Bronchial epithelial cell (primary cell): Measurements from ENCODE around the gene EPSTI1. TPM values are rescaled to one million over a fixed set of nuclear protein-coding genes. Genes with fewer than 3 reads are reported as not detected.
"Not testable (repeated sequence)": the region's sequence is repeated elsewhere in the genome, so short reads cannot be mapped to it uniquely, and the experiment has no call there.

Experiments used
- DNase-seq: peaks from one replicate; pipeline ENCODE4 v3.0.0-alpha.2; 2010; ENCODE audit warnings: low read depth
- FAIRE-seq: peaks from 2 replicates; lab custom pipeline; 2011; peaks lifted over from hg19 to GRCh38; lab: Jason Lieb, UNC
- H3K27me3 ChIP-seq: 2 replicates; pipeline ENCODE4 v1.5.1; 2011; ENCODE audit warnings: low read length; ENCODE audit not compliant: control insufficient read depth, insufficient read depth
- H3K36me3 ChIP-seq: 2 replicates; pipeline ENCODE4 v1.5.1; 2011; ENCODE audit warnings: low read length; ENCODE audit not compliant: control insufficient read depth, insufficient read depth
- H3K4me3 ChIP-seq: 2 replicates; pipeline ENCODE4 v1.5.1; 2011; ENCODE audit warnings: mild to moderate bottlenecking, low read depth, low read length, control low read depth
- CTCF ChIP-seq: IDR thresholded peaks from 2 replicates; pipeline ENCODE4 v1.5.1; 2011; ENCODE audit warnings: mild to moderate bottlenecking, moderate library complexity, low read length, control low read depth, inconsistent platforms; ENCODE audit not compliant: insufficient read depth, severe bottlenecking
- total RNA-seq: library from RNA; depleted of rRNA; stranded (reverse); fragments of >200 nt; gene quantifications from 2 replicates; pipeline ENCODE4 v1.2.1, GENCODE V29; 2014

Gene EPSTI1
- total RNA-seq, 1 donor from 2014 or later = 0.53 TPM

- no peak for TF ChIP-seq CTCF
- no peak for DNase-seq
- Histone ChIP-seq H3K36me3 (no peaks in the 10 kb centered on the region), H3K27me3 (peaks cover 2% of the 10 kb centered on the region), H3K4me3 (no peak overlapping the region)
- no peak for FAIRE-seq
Measured at GRCh38 chr13:42864952-42865767, 126.9 kb downstream of the EPSTI1 start.

- H3K27me3 ChIP-seq, DNase-seq, H3K36me3 ChIP-seq, H3K4me3 ChIP-seq, FAIRE-seq: not testable (repeated sequence)
Measured at GRCh38 chr13:42862370-42862769, 129.7 kb downstream of the EPSTI1 start.

- Histone ChIP-seq H3K36me3 (no peaks in the 10 kb centered on the region), H3K4me3 (no peak overlapping the region), H3K27me3 (peaks cover 2% of the 10 kb centered on the region)
- FAIRE-seq = no peak
- DNase-seq = no peak
- no peak for TF ChIP-seq CTCF
Measured at GRCh38 chr13:42860485-42860884, 131.6 kb downstream of the EPSTI1 start.

- Histone ChIP-seq H3K27me3 (no peaks in the 10 kb centered on the region), H3K36me3 (no peaks in the 10 kb centered on the region), H3K4me3 (no peak overlapping the region)
- peak; percentile 45 for DNase-seq
- FAIRE-seq = no peak
- TF ChIP-seq CTCF = no peak
Measured at GRCh38 chr13:42859760-42860159, 132.3 kb downstream of the EPSTI1 start.

- FAIRE-seq (peak; percentile 64), DNase-seq (no peak)
- Histone ChIP-seq H3K36me3 (no peaks in the 10 kb centered on the region), H3K4me3 (no peak overlapping the region), H3K27me3 (peaks cover 2% of the 10 kb centered on the region)
- no peak for TF ChIP-seq CTCF
Measured at GRCh38 chr13:42855410-42855809, 136.6 kb downstream of the EPSTI1 start.

GRCh38 chr13:42852136-42852535, 139.9 kb downstream of the EPSTI1 start:
- no peak for TF ChIP-seq CTCF
- Histone ChIP-seq H3K27me3 (peaks cover 2% of the 10 kb centered on the region), H3K36me3 (no peaks in the 10 kb centered on the region), H3K4me3 (no peak overlapping the region)
- no peak for DNase-seq
- FAIRE-seq = no peak
